OCI-LY1 (cell line): Measurements from ENCODE around the gene SOCS4.
A peak's percentile ranks its signal among the peaks of the same experiment; 100 is the strongest.

Experiments
- H2AFZ ChIP-seq: fragments of 200-600 bp; sonication (generic), shearing (Covaris generic); 2 replicates; pipeline ENCODE4 v1.6.0; 2014; ENCODE audit warnings: antibody characterized with exemption, mild to moderate bottlenecking, low read length
- H3F3A ChIP-seq: fragments of 200-600 bp; sonication (generic), shearing (Covaris generic); 2 replicates; pipeline ENCODE4 v1.6.0; 2014; ENCODE audit warnings: mild to moderate bottlenecking, antibody characterized with exemption, low read length, moderate library complexity; ENCODE audit not compliant: insufficient read depth
- H3K27ac ChIP-seq: fragments of 200-600 bp; sonication (generic); 2 replicates; pipeline ENCODE4 v1.5.1; 2014; ENCODE audit warnings: low read length, mixed run types, mild to moderate bottlenecking, low read depth; ENCODE audit not compliant: poor library complexity, severe bottlenecking
- H3K27me3 ChIP-seq: fragments of 200-600 bp; sonication (generic); 2 replicates; pipeline ENCODE4 v1.6.0; 2014; ENCODE audit warnings: antibody characterized with exemption, mild to moderate bottlenecking, low read length, moderate library complexity; ENCODE audit not compliant: insufficient read depth
- H3K36me3 ChIP-seq: fragments of 200-600 bp; sonication (generic); 2 replicates; pipeline ENCODE4 v1.6.1; 2014; ENCODE audit warnings: mild to moderate bottlenecking, antibody characterized with exemption, low read length, moderate library complexity, mixed read lengths; ENCODE audit not compliant: insufficient read depth
- H3K4me1 ChIP-seq: fragments of 200-600 bp; sonication (generic); 2 replicates; pipeline ENCODE4 v1.5.1; 2014; ENCODE audit warnings: mild to moderate bottlenecking, low read length, moderate library complexity; ENCODE audit not compliant: insufficient read depth, severe bottlenecking
- H3K4me2 ChIP-seq: fragments of 200-600 bp; sonication (generic), shearing (Covaris generic); 2 replicates; pipeline ENCODE4 v1.6.1; 2014; ENCODE audit warnings: low read length
- H3K4me3 ChIP-seq: fragments of 200-600 bp; sonication (generic); 2 replicates; pipeline ENCODE4 v1.5.1; 2014; ENCODE audit warnings: low read length, low read depth, mild to moderate bottlenecking, mixed read lengths; ENCODE audit not compliant: poor library complexity, severe bottlenecking
- H3K79me2 ChIP-seq: fragments of 200-600 bp; shearing (Covaris generic); 2 replicates; pipeline ENCODE4 v1.6.1; 2016; ENCODE audit warnings: mixed run types, low read length, mixed read lengths; ENCODE audit not compliant: insufficient read depth
- H3K9ac ChIP-seq: fragments of 200-600 bp; sonication (generic), shearing (Covaris generic); 2 replicates; pipeline ENCODE4 v1.6.1; 2014; ENCODE audit warnings: mild to moderate bottlenecking, low read length, mixed read lengths
- H3K9me2 ChIP-seq: fragments of 200-600 bp; sonication (generic), shearing (Covaris generic); 2 replicates; pipeline ENCODE4 v1.6.1; 2014; ENCODE audit warnings: low read depth, mild to moderate bottlenecking, low read length, mixed read lengths
- H3K9me3 ChIP-seq: fragments of 200-600 bp; shearing (Covaris generic); 2 replicates; pipeline ENCODE4 v1.6.1; 2014; ENCODE audit warnings: low read length, mixed read lengths
- H4K20me1 ChIP-seq: fragments of 200-600 bp; sonication (generic), shearing (Covaris generic); 2 replicates; pipeline ENCODE4 v1.6.0; 2016; ENCODE audit warnings: mild to moderate bottlenecking, low read length; ENCODE audit not compliant: insufficient read depth
- EZH2 ChIP-seq: fragments of 200-600 bp; sonication (generic), shearing (Covaris generic); IDR thresholded peaks from 2 replicates; pipeline ENCODE4 v1.8.0; 2017; ENCODE audit warnings: borderline replicate concordance, mixed run types, mild to moderate bottlenecking, antibody characterized with exemption, low read length, moderate library complexity, mixed read lengths
- TF ChIP-seq, protein P1 (sequence below): fragments of 200-600 bp; sonication (generic), shearing (Covaris generic); IDR thresholded peaks from 2 replicates; pipeline ENCODE4 v1.5.1; 2017; ENCODE audit warnings: mild to moderate bottlenecking, antibody characterized with exemption, low read length, moderate library complexity, mixed read lengths

SOCS4 gene, protein sequence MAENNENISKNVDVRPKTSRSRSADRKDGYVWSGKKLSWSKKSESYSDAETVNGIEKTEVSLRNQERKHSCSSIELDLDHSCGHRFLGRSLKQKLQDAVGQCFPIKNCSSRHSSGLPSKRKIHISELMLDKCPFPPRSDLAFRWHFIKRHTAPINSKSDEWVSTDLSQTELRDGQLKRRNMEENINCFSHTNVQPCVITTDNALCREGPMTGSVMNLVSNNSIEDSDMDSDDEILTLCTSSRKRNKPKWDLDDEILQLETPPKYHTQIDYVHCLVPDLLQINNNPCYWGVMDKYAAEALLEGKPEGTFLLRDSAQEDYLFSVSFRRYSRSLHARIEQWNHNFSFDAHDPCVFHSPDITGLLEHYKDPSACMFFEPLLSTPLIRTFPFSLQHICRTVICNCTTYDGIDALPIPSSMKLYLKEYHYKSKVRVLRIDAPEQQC

DNA sequence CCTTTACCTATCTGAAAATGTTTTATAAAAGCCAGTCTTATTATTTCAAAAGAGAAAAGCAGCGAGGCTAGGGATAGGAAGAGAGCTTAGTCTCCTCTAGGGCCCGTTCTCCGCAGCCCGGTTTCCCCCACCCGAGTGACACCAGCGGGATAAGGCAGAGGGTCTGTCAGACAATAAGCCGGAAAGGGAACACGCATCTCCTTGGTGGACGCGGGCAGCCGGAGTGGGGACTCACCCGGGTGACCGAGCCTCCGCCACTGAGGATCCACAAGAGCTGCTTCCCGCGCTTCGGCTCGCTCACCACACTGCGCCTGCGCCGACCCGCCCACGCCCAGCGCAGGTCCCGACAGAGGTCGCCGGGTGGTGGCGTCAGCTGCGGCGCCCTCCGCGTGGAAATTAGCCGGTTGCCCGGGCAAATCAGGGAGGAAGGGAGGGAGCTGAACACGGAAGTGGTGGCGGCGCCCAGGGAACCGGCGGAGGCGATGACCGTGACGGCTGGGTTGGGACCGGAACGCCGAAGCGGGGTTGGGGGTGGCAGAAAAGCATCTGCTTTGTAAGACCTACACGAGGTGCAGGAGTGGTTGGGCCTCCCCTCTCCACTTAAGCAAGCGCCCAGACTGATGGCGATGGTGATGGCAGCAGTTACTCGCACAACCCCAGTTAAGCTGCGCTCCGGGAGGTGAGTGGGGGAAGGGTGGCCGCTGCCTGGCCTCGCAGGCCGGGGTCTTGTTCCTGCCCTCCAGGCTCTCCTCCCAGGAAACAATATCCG is at the start of gene SOCS4, which contains the start of gene WDHD1:
SOCS4 (plus strand) TSS at position 444 of the 769 bp plus-strand sequence. CDS start 15,806 bp downstream, outside the sequence.
WDHD1 (minus strand) TSS at position 307 of the 769 bp plus-strand sequence. CDS start 312 bp downstream, outside the sequence.
- H3K9me2 ChIP-seq = no peaks in the 10 kb centered on the region
- no peaks in the 10 kb centered on the region for H4K20me1 ChIP-seq
- no peaks in the 10 kb centered on the region for H3K9me3 ChIP-seq
- peak within 1 kb of the TSS; percentile 92 for H3K4me3 ChIP-seq
- H3K9ac ChIP-seq = peak within 1 kb of the TSS; percentile 95
- TF ChIP-seq, protein P1, sequence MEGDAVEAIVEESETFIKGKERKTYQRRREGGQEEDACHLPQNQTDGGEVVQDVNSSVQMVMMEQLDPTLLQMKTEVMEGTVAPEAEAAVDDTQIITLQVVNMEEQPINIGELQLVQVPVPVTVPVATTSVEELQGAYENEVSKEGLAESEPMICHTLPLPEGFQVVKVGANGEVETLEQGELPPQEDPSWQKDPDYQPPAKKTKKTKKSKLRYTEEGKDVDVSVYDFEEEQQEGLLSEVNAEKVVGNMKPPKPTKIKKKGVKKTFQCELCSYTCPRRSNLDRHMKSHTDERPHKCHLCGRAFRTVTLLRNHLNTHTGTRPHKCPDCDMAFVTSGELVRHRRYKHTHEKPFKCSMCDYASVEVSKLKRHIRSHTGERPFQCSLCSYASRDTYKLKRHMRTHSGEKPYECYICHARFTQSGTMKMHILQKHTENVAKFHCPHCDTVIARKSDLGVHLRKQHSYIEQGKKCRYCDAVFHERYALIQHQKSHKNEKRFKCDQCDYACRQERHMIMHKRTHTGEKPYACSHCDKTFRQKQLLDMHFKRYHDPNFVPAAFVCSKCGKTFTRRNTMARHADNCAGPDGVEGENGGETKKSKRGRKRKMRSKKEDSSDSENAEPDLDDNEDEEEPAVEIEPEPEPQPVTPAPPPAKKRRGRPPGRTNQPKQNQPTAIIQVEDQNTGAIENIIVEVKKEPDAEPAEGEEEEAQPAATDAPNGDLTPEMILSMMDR = peak; percentile 11; the same call in 1 of the 2 replicates
- no peak for TF ChIP-seq EZH2
- H3K36me3 ChIP-seq = peaks cover 27% of the 10 kb centered on the region; the same call in 1 of the 2 replicates
- no peaks in the 10 kb centered on the region for H3K27me3 ChIP-seq
- no peak within 1 kb of the TSS for H2AFZ ChIP-seq
- peaks cover 49% of the 10 kb centered on the region for H3K4me1 ChIP-seq
- H3K4me2 ChIP-seq = peak within 1 kb of the TSS; percentile 93
- H3F3A ChIP-seq = no peaks in the 10 kb centered on the region
- H3K27ac ChIP-seq = peak within 1 kb of the TSS; percentile 67
- peaks cover 72% of the 10 kb centered on the region for H3K79me2 ChIP-seq

DNA sequence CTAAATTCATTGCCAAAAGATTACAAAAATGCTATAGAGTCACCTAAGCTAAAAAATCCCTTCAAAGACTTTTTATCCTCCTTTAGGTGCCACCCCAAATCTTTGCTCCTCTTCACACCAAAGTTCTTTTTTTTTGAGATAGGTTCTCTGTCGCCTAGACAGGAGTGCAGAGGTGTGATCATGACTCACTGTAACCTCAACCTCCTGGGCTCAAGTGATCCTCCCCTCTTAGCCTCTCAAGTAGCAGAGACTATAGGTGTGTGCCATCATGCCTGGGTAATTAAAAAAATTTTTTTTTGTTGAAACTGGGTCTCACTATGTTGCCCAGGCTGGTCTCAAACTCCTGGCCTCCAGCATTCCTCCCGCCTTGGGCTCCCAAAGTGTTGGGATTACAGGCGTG is 48.0 kb upstream of the SOCS4 start:
- H3K9me2 ChIP-seq = no peaks in the 10 kb centered on the region
- H3K27me3 ChIP-seq = no peaks in the 10 kb centered on the region
- H3K79me2 ChIP-seq = no peaks in the 10 kb centered on the region
- no peak overlapping the region for H3K4me2 ChIP-seq
- H3K9ac ChIP-seq = no peak overlapping the region
- TF ChIP-seq EZH2 = no peak
- TF ChIP-seq, protein P1 = no peak
- H3K36me3 ChIP-seq = peaks cover 63% of the 10 kb centered on the region
- no peak overlapping the region for H3K27ac ChIP-seq
- H3K4me3 ChIP-seq = no peak overlapping the region
- H3K9me3 ChIP-seq = no peaks in the 10 kb centered on the region
- H4K20me1 ChIP-seq = no peaks in the 10 kb centered on the region
- no peaks in the 10 kb centered on the region for H3K4me1 ChIP-seq
- H3F3A ChIP-seq = no peaks in the 10 kb centered on the region; the same call in 1 of the 2 replicates
- H2AFZ ChIP-seq = no peak overlapping the region

DNA sequence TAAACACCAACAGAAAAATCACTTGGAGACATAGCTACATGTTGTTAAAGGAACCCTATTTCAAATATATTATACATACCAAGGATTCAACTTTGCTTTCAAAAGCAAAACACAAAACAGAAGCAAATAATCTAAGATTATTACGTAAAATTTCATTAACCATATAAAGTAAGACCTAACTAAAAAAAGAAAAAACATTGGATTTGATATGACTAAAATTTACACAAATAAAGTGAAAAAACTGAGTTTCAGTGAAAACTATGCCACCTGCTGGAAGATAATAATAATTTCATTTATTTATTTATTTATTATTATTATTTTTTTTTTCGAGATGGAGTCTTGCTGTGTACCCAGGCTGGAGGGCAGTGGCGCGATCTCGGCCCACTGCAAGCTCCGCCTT is 45.3 kb upstream of the SOCS4 start:
- Histone ChIP-seq H3K27ac (no peak overlapping the region), H3K4me3 (no peak overlapping the region)

More for the DNA sequence above, 45.3 kb upstream of the SOCS4 start:
- Histone ChIP-seq H3K27me3 (no peaks in the 10 kb centered on the region), H4K20me1 (no peaks in the 10 kb centered on the region), H3K36me3 (peaks cover 84% of the 10 kb centered on the region), H3K79me2 (no peaks in the 10 kb centered on the region), H3K9me2 (no peaks in the 10 kb centered on the region), H3K4me1 (no peaks in the 10 kb centered on the region), H3K9me3 (no peaks in the 10 kb centered on the region; the same call in 1 of the 2 replicates), H3K9ac (no peak overlapping the region), H3K4me2 (no peak overlapping the region), H2AFZ (no peak overlapping the region), H3F3A (no peaks in the 10 kb centered on the region; the same call in 1 of the 2 replicates)
- TF ChIP-seq, protein P1 = no peak; the same call in 1 of the 2 replicates
- TF ChIP-seq EZH2 = no peak
